ENCODE data around the gene DHRS3.

The DHRS3 gene

GRCh38 chr1:12637693-12638092, 19.7 kb upstream of the DHRS3 start:
- no peak for DNase-seq (ENCODE audit: low read depth in 2 of 2)

GRCh38 chr1:12636098-12636950, 18.3 kb upstream of the DHRS3 start:
- DNase-seq (ENCODE audit: low read depth in 2 of 2), result no peak

- no peak for DNase-seq (ENCODE audit: low read depth in 2 of 2)
Measured at GRCh38 chr1:12634696-12635202, 16.7 kb upstream of the DHRS3 start.

- no peak for DNase-seq (ENCODE audit: low read depth in 2 of 2)
Measured at GRCh38 chr1:12634156-12634555, 16.1 kb upstream of the DHRS3 start.

- no peak for DNase-seq (ENCODE audit: low read depth in 2 of 2)
Measured at GRCh38 chr1:12631571-12631970, 13.6 kb upstream of the DHRS3 start.

GRCh38 chr1:12630946-12631530, 13.0 kb upstream of the DHRS3 start:
- no peak for DNase-seq (ENCODE audit: low read depth in 2 of 2)

GRCh38 chr1:12629985-12630760, 12.2 kb upstream of the DHRS3 start:
- no peak for DNase-seq (ENCODE audit: low read depth in 2 of 2)

GRCh38 chr1:12629511-12629956, 11.5 kb upstream of the DHRS3 start:
- DNase-seq (ENCODE audit: low read depth in 2 of 2), result no peak

GRCh38 chr1:12627296-12627695, 9.3 kb upstream of the DHRS3 start:
- no peak for DNase-seq (ENCODE audit: low read depth in 2 of 2)

GRCh38 chr1:12626888-12627287, 8.9 kb upstream of the DHRS3 start:
- no peak for DNase-seq (ENCODE audit: low read depth in 2 of 2)

- DNase-seq (ENCODE audit: low read depth in 2 of 2), result no peak
Measured at GRCh38 chr1:12625276-12625675, 7.3 kb upstream of the DHRS3 start.

GRCh38 chr1:12622506-12622905, 4.5 kb upstream of the DHRS3 start:
- no peak for DNase-seq (ENCODE audit: low read depth in 2 of 2)

GRCh38 chr1:12621346-12622335, 3.6 kb upstream of the DHRS3 start:
- DNase-seq (ENCODE audit: low read depth in 2 of 2), result no peak

GRCh38 chr1:12620931-12621330, 2.9 kb upstream of the DHRS3 start:
- no peak for DNase-seq (ENCODE audit: low read depth in 2 of 2)

- no peak for DNase-seq (ENCODE audit: low read depth in 2 of 2)
Measured at GRCh38 chr1:12620488-12620865, 2.5 kb upstream of the DHRS3 start.

GRCh38 chr1:12619792-12620487, 1.9 kb upstream of the DHRS3 start:
- DNase-seq (ENCODE audit: low read depth in 2 of 2), result peak; percentile 51 to 62

- no peak for DNase-seq (ENCODE audit: low read depth in 2 of 2)
Measured at GRCh38 chr1:12618965-12619791, 1.2 kb upstream of the DHRS3 start.

GRCh38 chr1:12618661-12618964, 603 bp upstream of the DHRS3 start:
- no peak for DNase-seq (ENCODE audit: low read depth in 2 of 2)

- no peak for DNase-seq (ENCODE audit: low read depth in 2 of 2)
Measured at GRCh38 chr1:12617511-12617900, 504 bp downstream of the DHRS3 start.

Data from stimulated activated CD4-positive, alpha-beta T cell treated with anti-CD3 and anti-CD28 coated beads, Interleukin-1b, Interleukin-23, amount 100 ng/mL, for 1 hour (primary cell).